K562 (cell line): ENCODE measurements around the gene GAP43.

Experiments used
- BHLHE40 ChIP-seq: IDR thresholded peaks from 2 replicates; pipeline ENCODE4 v1.6.1; 2011; ENCODE audit warnings: low read length, improper control_type of control experiment
- CBX2 ChIP-seq: fragments of 200-600 bp; sonication (generic); IDR thresholded peaks from one replicate; pipeline ENCODE4 v1.6.1; 2012; ENCODE audit warnings: mild to moderate bottlenecking, low read length, inconsistent platforms; ENCODE audit not compliant: insufficient read depth, poor library complexity, severe bottlenecking
- CTCF ChIP-seq, 3 experiments: IDR thresholded peaks in 2 of 3; conservative IDR thresholded peaks in 1 of 3; 2 replicates each; pipeline ENCODE4 v1.5.1; 2011 to 2012; ENCODE audit warnings: low read length in 3 of 3, mild to moderate bottlenecking in 3 of 3, control low read depth in 2 of 3, improper control_type of control experiment in 1 of 3, inconsistent platforms in 1 of 3, low read depth in 1 of 3, mixed read lengths in 1 of 3, moderate library complexity in 1 of 3; ENCODE audit not compliant: insufficient read depth in 2 of 3
- E2F5 ChIP-seq: sonication (generic); formaldehyde crosslinking; IDR thresholded peaks from 2 replicates; pipeline ENCODE4 v1.8.0; 2022; ENCODE audit warnings: mild to moderate bottlenecking, missing genetic modification reagents
- EHMT2 ChIP-seq: fragments of 450-650 bp; IDR thresholded peaks from 2 replicates; pipeline ENCODE4 v1.6.1; 2018; ENCODE audit warnings: antibody characterized with exemption
- ERF ChIP-seq: fragments of 450-650 bp; formaldehyde crosslinking; IDR thresholded peaks from 2 replicates; pipeline ENCODE4 v1.4.0; 2020; ENCODE audit warnings: mild to moderate bottlenecking, mixed read lengths
- FOXP1 ChIP-seq: sonication (generic); formaldehyde crosslinking; IDR thresholded peaks from 2 replicates; pipeline ENCODE4 v1.8.0; 2022; ENCODE audit warnings: mild to moderate bottlenecking, missing genetic modification reagents
- PKNOX1 ChIP-seq: fragments of 450-650 bp; IDR thresholded peaks from 2 replicates; pipeline ENCODE4 v1.6.1; 2016
- POLR2A ChIP-seq: fragments of 450-650 bp; conservative IDR thresholded peaks from 2 replicates; pipeline ENCODE4 v1.6.1; 2016
- ZNF384 ChIP-seq: IDR thresholded peaks from 2 replicates; pipeline ENCODE4 v1.6.1; 2012; ENCODE audit warnings: low read depth, low read length, improper control_type of control experiment
- ZNF436 ChIP-seq: fragments of 250-450, 450-650 bp; sonication (Bioruptor Pico); formaldehyde crosslinking; IDR thresholded peaks from 2 replicates; pipeline ENCODE4 v1.7.0; 2020; ENCODE audit warnings: mild to moderate bottlenecking

- TF ChIP-seq CBX2 (no peak), POLR2A (no peak), FOXP1 (no peak), CTCF (IDR thresholded peaks at IDR 0.05 in 2 of 3, conservative IDR thresholded peaks at IDR 0.05 in 1 of 3; ENCODE audit: insufficient read depth in 2 of 3, low read depth in 1 of 3, low read length in 3 of 3) (no peak), BHLHE40 (no peak), ZNF436 (CRISPR knock-in tag) (no peak), ERF (CRISPR knock-in tag) (no peak), E2F5 (CRISPR knock-in tag) (no peak), EHMT2 (no peak), PKNOX1 (no peak), ZNF384 (no peak)
Measured at GRCh38 chr3:115680803-115681345, 57.6 kb downstream of the GAP43 start.
